ENCODE results near the gene WDR76.

The WDR76 gene

GRCh38 chr15:43878446-43878845, 51.6 kb downstream of the WDR76 start:
- DNase-seq (ENCODE audit: low read depth) = no peak

DNA sequence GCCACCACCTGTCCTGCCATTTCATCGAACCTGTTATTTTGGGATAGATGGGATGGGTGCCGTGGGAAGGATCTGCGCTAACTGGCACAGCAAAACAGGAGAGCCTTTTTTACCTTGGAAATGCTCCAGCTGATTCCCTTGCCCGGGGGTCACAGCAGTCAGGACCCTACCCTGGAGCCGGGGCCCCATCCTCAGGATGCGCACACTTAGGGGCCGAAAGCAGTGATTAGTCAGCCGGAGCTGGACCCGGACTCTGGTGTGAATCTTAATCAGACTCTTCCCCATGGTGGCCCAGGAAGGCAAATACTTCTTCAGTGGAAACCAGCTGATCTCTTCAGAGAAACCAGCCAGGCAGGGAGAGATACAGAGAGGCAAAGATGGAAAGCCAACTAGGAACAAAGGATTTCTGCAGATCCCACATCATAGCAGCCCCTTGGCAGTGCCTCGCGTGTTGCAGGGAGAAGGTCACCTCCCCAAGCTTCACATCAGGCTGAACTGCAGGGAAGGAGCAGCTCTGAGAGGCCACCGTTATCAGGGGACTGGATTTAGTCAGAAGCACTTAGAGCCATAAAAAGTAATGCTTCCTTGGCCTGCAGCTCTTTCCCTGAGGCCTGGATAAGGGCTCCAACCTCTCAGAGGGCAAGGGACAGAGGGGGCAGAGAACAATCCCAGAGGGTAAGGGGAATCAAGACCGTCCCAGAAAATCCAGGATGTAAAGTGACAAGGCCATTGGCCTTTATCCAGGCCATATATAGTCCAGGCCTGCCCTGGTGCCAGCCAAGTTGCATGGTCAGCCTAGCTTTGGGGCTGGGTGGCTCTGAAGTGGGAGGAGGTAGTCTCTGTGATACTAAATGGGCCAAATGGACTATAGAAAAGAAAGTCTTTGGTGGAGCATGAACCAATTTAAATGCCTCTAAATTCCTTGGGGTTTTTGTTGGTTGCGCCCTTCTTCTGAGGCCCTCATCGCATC, 52.9 kb downstream of the WDR76 start:
- no peak for DNase-seq (ENCODE audit: low read depth)

DNA sequence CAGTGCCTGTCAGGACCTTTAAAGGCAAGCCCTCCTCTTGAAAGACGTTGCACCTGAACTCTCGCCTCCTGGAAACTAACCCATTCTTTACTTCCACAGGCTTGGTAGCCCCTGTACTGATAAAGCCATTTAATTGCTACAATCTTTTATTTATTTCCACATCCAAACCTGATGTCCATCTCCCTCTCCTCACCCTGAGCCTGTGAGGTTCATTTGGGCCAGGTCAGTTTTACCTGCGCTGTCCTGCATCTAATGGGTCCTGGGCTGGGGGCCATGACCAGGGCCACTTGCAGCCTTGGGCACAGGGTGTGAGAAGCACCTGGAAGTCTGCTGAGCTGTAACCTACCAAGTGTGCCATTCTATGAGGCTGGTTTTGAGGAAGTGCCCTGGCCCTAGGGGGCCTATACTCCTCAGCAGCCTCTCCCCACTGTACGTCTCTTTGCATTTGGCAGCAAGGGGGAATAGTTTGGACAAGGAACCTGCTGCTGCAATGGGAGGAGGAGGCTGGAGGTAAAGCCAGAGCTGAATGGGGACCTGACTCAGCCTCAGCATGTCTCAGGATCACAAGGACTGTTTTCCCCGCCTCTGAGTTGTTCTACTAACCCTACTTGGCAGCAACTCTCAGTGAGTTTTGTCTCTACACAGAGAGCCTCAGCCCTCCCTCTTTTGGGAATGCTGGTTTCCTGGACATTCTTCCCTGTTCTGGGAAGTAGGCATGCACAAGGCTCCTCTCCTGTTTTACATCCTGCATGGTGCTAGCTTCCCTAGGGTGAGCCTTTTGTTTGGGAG, 53.8 kb downstream of the WDR76 start:
- no peak for DNase-seq (ENCODE audit: low read depth)

DNA sequence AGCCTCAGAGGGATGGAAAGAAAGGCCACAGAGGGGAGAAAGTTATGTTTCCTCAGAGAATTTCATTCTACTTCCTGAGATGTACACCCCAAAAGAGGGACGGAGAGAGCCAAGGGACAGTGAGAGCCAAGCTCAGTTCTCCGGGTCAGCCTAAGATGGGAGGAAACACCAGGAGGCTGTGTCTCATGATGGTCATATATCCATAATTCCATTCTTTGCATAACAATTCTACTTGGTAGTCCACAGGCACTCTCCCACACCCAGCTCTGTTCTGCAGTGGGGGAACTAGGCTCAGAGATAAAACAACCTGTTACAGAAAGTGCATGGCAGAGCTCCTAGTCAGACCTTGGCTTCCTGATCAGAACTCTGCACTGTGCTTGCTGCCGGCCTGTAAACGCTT, 54.4 kb downstream of the WDR76 start:
- no peak for DNase-seq (ENCODE audit: low read depth)

GRCh38 chr15:43881944-43882343, 55.1 kb downstream of the WDR76 start:
- no peak for DNase-seq (ENCODE audit: low read depth)

- no peak for DNase-seq (ENCODE audit: low read depth)
Measured at GRCh38 chr15:43883571-43883970, 56.8 kb downstream of the WDR76 start.

DNA sequence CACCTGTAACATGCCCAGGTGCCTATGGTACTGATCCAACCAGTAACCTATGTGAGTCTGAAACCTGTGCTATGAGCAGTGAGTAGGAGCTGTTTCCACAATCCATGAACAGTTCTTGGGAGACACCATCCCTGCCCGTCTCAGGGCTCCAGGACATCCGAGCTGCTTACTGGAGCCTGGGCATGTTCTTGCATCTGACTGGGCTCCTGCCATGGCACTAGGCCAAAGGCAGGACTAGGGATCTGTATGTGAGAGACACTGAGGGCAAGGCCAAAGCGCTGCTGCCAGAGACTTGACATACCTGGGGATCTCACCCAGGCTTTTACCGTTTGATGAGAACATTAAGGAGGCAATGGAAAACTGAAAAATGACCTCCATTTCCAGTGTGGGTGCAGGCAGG, 59.8 kb downstream of the WDR76 start:
- DNase-seq (ENCODE audit: low read depth) = no peak

- DNase-seq (ENCODE audit: low read depth) = no peak
Measured at GRCh38 chr15:43887901-43888300, 61.1 kb downstream of the WDR76 start.

DNA sequence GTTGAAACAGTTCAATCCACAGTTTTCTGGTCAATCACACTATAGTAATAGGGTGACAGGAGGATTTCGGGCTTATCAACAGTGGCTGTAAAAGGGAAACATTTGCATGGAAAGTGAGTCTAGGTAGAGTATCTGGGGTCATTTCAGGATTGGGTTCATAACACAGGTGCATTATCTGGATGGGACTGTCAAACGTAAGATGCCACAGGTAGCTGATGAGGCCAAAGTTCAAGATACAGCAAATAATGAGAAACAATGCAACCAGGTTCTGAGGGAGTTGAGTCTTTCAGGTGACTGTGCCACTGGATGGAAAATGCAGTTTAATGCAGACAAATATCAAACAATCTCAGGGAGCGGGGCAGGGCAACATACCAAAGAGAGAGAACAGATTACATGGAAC, 62.2 kb downstream of the WDR76 start:
- DNase-seq (ENCODE audit: low read depth) = no peak

DNA sequence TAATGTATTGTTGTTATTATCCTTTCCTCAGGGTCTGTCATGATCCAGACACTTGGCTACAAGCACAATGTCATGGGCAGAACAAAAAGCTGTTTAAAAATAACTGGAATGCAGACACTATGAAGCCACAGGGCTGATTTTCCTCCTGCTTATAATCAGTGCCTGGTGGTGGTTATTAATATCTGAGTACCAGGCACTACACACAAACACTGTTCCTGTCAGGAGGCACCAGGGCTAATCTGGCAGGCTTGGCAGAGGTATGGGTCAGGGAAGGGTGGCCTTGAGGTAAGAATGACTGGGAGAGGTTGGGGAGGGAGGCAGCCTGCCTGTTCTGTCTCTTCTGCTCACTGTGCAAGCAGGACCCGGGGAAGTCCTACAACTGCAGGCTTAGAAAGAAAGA, 67.2 kb downstream of the WDR76 start:
- no peak for DNase-seq (ENCODE audit: low read depth)

GRCh38 chr15:43895586-43895985, 68.8 kb downstream of the WDR76 start:
- DNase-seq (ENCODE audit: low read depth) = no peak

DNA sequence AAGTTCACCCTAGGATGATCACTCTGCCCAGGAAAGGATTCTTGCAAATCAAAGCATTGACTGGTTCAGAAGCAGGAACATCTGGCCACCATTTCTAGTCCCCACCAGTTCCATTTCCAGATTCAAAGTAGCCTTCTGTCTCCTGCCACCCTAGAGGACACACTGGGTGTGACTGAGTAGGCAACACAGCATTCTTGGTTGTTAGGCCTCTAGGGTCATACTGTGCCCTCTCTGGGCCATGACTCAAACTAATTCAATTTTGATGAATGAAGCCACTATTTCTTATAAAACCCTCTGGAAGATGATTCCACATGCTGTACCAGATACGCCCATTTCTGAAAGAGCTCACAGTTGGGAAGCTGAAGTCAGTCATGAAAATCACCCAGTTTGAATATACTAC, 69.7 kb downstream of the WDR76 start:
- DNase-seq (ENCODE audit: low read depth) = no peak

DNA sequence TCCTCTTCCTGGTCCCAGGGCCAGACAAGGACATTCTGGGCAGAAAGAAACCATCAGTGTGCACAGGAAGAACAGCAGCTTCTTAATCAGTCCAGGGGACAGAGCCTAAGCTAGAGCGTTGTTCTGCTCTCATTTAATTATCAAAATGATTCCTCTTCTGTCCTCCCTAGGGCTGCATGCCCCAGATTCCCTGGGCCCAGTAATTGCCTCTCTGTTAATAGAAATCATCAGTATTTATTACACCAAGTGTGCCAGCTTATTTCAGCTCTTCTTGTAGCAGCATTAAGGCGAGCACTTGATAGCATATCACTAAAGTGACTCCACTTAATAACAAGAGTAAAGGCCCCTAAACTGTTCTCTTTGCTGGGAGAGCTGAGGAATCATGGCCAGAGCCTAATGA, 72.1 kb downstream of the WDR76 start:
- no peak for DNase-seq (ENCODE audit: low read depth)

GRCh38 chr15:43899928-43900327, 73.1 kb downstream of the WDR76 start:
- no peak for DNase-seq (ENCODE audit: low read depth)

- no peak for DNase-seq (ENCODE audit: low read depth)
Measured at GRCh38 chr15:43900996-43901395, 74.2 kb downstream of the WDR76 start.

- DNase-seq (ENCODE audit: low read depth) = no peak
Measured at GRCh38 chr15:43901495-43901894, 74.7 kb downstream of the WDR76 start.

DNA sequence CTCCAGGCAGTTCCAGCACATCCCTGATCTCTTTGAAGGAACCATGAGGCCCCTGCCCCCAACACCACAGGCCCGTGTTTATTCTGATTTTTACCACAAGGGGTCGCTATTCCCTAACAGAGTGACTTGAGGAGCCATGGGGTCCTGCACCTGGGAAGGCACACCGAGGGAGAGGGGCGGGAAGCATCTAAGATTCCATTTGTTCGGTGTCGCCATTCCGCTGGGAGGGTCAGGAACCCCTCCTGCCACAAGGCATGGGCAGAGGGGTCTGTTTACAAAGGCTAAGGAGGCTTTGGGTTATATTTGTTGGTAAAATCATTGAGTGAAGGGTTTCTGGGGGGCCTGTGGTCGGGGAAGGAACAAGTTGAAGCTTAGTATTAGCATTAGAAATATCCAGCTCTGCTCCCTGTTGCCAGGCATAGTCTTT, 77.1 kb downstream of the WDR76 start:
- peak; percentile 6 for DNase-seq (ENCODE audit: low read depth)

GRCh38 chr15:43905755-43906154, 79.0 kb downstream of the WDR76 start:
- DNase-seq (ENCODE audit: low read depth) = no peak

- no peak for DNase-seq (ENCODE audit: low read depth)
Measured at GRCh38 chr15:43908516-43909050, 81.8 kb downstream of the WDR76 start.

GRCh38 chr15:43911235-43911781, 84.5 kb downstream of the WDR76 start:
- DNase-seq (ENCODE audit: low read depth) = no peak

GRCh38 chr15:43912208-43912607, 85.4 kb downstream of the WDR76 start:
- DNase-seq (ENCODE audit: low read depth) = no peak

- DNase-seq (ENCODE audit: low read depth) = no peak
Measured at GRCh38 chr15:43913026-43913780, 86.4 kb downstream of the WDR76 start.

Data from activated T-helper 1 cell treated with Interleukin-2 at 50 U/mL for 16 hours (primary cell).